ENCODE measurements around the gene RAG1. TPM values are rescaled to one million over a fixed set of nuclear protein-coding genes. Genes with fewer than 3 reads are reported as not detected.

The RAG1 gene
- total and polyA plus RNA-seq, 2 of the 8 experiments (the other 6 are each of a cell fraction or from before 2014, with no cell fraction given): 0.14 to 0.58 TPM

DNA sequence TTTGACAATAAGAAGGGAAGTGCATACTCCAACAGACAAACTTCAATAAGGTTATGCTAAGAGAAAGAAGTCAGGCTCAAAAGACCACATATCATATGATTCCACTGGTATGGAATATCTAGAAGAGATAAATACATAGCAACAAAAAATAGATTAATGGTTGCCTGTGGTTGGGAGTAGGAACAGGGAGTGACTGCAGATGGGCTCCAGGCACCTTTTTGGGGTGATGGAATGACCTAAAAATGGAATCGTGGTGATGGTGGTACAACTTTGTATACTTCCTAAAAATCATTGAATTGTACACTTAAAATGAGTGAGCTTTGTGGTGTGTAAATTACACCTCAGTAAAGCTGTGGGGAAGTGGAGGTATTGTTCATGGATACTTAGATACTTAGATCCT lies 59.2 kb downstream of the RAG1 start:
- H3K27me3 ChIP-seq (replicated peaks in 1 of 4; ENCODE audit: control insufficient read depth in 3 of 4, extremely low read depth in 1 of 4, insufficient read depth in 3 of 4, low read length in 3 of 4): no peaks in the 10 kb centered on the region

More for the DNA sequence above, 59.2 kb downstream of the RAG1 start:
- no peak overlapping the region for H4K91ac ChIP-seq (replicated peaks; ENCODE audit: insufficient read length, low read length)
- FAIRE-seq: no peak
- H3K4me2 ChIP-seq (ENCODE audit: insufficient read depth in 1 of 2, low read depth in 2 of 2, low read length in 2 of 2): no peak overlapping the region
- no peaks in the 10 kb centered on the region for H3K23me2 ChIP-seq (ENCODE audit: low read depth, low read length)
- no peak overlapping the region for H3K18ac ChIP-seq (ENCODE audit: extremely low read depth, low read length)
- H3K4me1 ChIP-seq (replicated peaks in 1 of 4; ENCODE audit: control insufficient read depth in 3 of 4, insufficient read depth in 4 of 4, low read length in 3 of 4): no peaks in the 10 kb centered on the region
- H4K8ac ChIP-seq (ENCODE audit: extremely low read depth, insufficient read depth, low read length): no peak overlapping the region
- H2BK120ac ChIP-seq (replicated peaks; ENCODE audit: low read depth, low read length): no peak overlapping the region
- TF ChIP-seq RFX5 (IDR thresholded peaks at IDR 0.05; ENCODE audit: borderline replicate concordance, low read depth, low read length) (no peak), CREB1 (IDR thresholded peaks at IDR 0.05) (no peak), KDM4A (IDR thresholded peaks at IDR 0.05; ENCODE audit: low read depth, low read length, severe bottlenecking) (no peak), CBX5 (IDR thresholded peaks at IDR 0.05; ENCODE audit: low read depth, low read length) (no peak), MAX (IDR thresholded peaks at IDR 0.05) (no peak), CEBPB (IDR thresholded peaks at IDR 0.05; ENCODE audit: low read depth, low read length) (no peak), KDM1A (IDR thresholded peaks at IDR 0.05; ENCODE audit: borderline replicate concordance, low read length) (no peak), KDM5A (IDR thresholded peaks at IDR 0.05; ENCODE audit: low read length) (no peak), TAF7 (optimal IDR thresholded peaks at IDR 0.05; ENCODE audit: borderline replicate concordance, low read depth, low read length) (no peak), SP1 (IDR thresholded peaks at IDR 0.05; ENCODE audit: low read depth, low read length) (no peak), BACH1 (IDR thresholded peaks at IDR 0.05; ENCODE audit: low read length) (no peak), GTF2F1 (IDR thresholded peaks at IDR 0.05; ENCODE audit: borderline replicate concordance, low read depth, low read length) (no peak), POLR2AphosphoS5 (IDR thresholded peaks at IDR 0.05; ENCODE audit: low read depth, low read length) (no peak)
- H2AK5ac ChIP-seq (ENCODE audit: low read depth, low read length): no peak overlapping the region
- H3K9ac ChIP-seq (replicated peaks in 1 of 4; ENCODE audit: extremely low read depth in 1 of 4, low read depth in 3 of 4, low read length in 3 of 4): no peak overlapping the region
- POLR2A ChIA-PET (ENCODE audit: partially characterized antibody): no interaction called here
- DNase-seq (ENCODE audit: low read depth in 1 of 2, low spot score in 2 of 2): no peak
- no peak overlapping the region for H3K56ac ChIP-seq (replicated peaks; ENCODE audit: insufficient read length, low read depth, low read length)
- H2BK12ac ChIP-seq (ENCODE audit: low read depth, low read length): no peak overlapping the region
- 82% methylated on average over 1 of the region's 1 CpG; no CpG with 5 or more reads in 1 of the 2 experiments for WGBS, 2 experiments (ENCODE audit: extremely low coverage in 1 of 2, insufficient coverage in 1 of 2, insufficient read length in 1 of 2, insufficient replicate concordance in 2 of 2, low coverage in 1 of 2, low lambda C conversion rate in 2 of 2, missing lambda C conversion rate in 1 of 2)
- no peak overlapping the region for H2BK5ac ChIP-seq (ENCODE audit: low read depth, low read length)
- no peak overlapping the region for H3K23ac ChIP-seq (ENCODE audit: insufficient read length)
- H3K4me3 ChIP-seq (ENCODE audit: extremely low read depth in 1 of 4, insufficient read depth in 2 of 4, low read depth in 3 of 4, low read length in 4 of 4): no peak overlapping the region
- H4K5ac ChIP-seq (ENCODE audit: insufficient read length, low read depth, low read length): no peak overlapping the region
- no peaks in the 10 kb centered on the region for H3K79me2 ChIP-seq (ENCODE audit: control insufficient read depth in 1 of 2, insufficient read depth in 2 of 2, low read length in 2 of 2)
- no peaks in the 10 kb centered on the region for H3K9me3 ChIP-seq (ENCODE audit: insufficient read depth in 2 of 2, low read depth in 1 of 2, low read length in 1 of 2)
- H4K20me1 ChIP-seq (replicated peaks in 1 of 2; ENCODE audit: control insufficient read depth in 1 of 2, insufficient read depth in 2 of 2, low read length in 2 of 2): no peaks in the 10 kb centered on the region
- H2AFZ ChIP-seq (ENCODE audit: low read length): no peak overlapping the region
- H3K27ac ChIP-seq (ENCODE audit: low read depth, low read length): no peak overlapping the region
- CTCF ChIA-PET (ENCODE audit: partially characterized antibody): interaction anchor here (1.2 kb wide), 2 partner anchors 10 to 63 kb away, joined by 3 read pairs; no protein-coding TSS in a partner anchor
- H3K14ac ChIP-seq (ENCODE audit: insufficient read length): no peak overlapping the region
- H3K79me1 ChIP-seq (ENCODE audit: low read depth, low read length): no peaks in the 10 kb centered on the region
- no peaks in the 10 kb centered on the region for H3K36me3 ChIP-seq (ENCODE audit: control insufficient read depth in 2 of 4, insufficient read depth in 4 of 4, low read length in 3 of 4)
- no peak overlapping the region for H3K4ac ChIP-seq (replicated peaks; ENCODE audit: insufficient read length, low read depth, low read length)
- no peak overlapping the region for H2BK15ac ChIP-seq (ENCODE audit: low read length)
- no peak overlapping the region for H2BK20ac ChIP-seq (ENCODE audit: low read length)
